GM19239 (cell line): Measurements from ENCODE around the gene HACD2.

Experiments used
- DNase-seq: peaks from one replicate; pipeline ENCODE4 v3.0.0; 2011; ENCODE audit warnings: low spot score; ENCODE audit not compliant: insufficient read length
- FAIRE-seq: peaks from 2 replicates; lab custom pipeline; 2011; peaks lifted over from hg19 to GRCh38; lab: Jason Lieb, UNC

HACD2 gene

DNA sequence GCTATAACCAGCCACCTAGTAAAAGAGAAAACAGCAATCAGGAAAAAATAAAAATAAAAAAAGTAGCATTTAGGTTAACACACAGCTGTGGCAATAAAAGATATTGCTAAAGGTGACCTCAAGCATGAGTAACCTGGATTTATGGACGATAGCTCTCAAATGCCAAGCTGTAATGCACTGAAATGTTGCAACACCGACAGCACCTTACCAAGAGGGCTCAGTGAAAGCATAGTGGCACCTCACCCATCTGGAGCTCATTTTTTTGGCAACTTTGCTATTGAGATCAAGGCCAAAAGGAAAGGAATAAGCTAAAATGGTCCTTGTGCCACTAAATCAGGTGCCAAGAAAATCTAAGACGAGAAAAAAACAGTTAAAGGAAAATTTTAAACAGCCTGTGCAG is 2.5 kb downstream of the HACD2 start:
- DNase-seq (no peak), FAIRE-seq (no peak)

DNA sequence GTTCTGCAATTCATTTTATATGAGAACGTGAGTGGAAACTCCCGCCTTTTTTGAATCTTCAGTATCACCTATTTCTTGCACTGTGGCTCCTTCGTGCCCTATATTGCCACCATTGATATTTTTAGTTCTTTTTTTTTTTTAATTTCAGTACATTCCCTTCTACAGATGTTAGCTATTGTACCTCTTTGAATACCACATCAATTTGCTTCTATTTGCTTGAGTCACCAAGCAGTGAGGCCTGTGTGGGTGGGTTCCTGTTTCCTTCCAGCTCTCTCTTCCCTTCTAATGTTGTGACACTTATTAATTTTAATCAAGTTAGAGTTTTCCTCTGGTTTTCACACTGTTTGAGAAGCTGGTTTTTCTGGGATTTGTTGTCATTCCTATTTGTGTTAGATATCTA is 8.7 kb downstream of the HACD2 start:
- FAIRE-seq (peak; percentile 39), DNase-seq (no peak)

DNA sequence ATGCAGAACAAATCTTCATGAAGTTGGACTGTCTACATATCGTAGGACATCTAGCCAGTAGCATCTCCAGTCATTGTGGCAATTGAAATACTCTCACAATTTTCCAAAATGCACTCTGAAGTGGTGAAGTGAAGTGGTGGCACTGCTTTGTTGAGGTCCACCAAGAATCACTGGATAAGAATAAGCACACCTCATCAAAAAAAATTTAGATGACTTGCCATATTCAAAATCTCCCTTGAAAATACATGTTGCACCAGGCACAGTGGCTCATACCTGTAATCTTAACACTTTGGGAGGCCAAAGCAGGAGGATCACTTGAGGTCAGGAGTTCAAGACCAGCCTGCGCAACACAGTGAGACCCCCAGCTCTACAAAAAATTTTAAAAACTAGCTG is 12.9 kb downstream of the HACD2 start:
- no peak for DNase-seq
- FAIRE-seq: no peak

DNA sequence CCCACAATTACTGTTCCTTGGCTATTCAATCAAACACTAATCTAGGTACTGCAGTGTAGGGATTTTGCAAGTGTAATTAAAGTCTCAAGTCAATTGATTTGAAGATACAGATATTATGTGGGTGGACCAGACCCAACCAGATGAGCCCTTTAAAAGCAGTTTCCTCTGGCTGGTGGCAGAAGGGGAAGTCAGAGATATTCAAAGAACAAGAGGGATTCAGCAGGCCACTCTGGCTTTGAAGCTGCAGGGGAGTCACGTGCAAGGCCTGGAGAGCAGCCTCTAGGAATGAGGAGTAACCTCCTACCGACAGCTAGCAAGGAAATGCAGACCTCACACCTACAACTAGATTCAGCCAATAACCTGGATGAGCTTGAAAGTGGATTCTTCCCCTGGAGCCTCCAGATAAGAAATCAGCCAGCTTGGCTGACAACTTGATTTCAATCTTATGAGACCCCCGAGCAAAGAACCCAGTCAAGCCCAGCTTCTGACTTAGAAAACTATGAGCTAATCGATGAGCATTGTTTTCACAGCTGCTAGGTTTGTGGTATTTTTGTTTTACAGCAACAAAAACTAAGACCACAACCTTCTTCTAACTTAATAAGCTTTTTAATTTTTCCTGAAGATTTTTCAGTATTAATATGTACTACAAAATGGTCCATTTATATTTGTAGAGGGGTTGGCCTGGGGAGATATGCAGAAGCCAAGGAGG is 13.4 kb downstream of the HACD2 start:
- no peak for FAIRE-seq
- no peak for DNase-seq

DNA sequence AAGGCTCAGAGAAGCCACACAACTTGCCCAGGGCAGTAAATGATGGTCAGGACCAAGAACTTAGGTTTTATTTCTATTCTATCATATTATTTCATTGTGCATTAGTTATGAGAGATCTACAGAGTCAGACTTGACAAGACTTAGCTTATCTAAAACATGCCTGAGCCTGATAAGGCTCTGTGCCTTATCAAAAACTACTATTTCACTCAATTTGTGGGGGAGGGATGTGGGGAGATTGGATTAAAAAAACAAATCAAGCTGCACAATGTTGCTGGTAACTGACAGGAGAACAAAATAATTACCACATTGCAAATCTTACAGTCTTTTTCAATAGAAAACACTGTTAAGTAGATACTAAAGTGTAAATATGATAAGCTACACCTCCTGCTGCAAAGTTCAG is 16.0 kb downstream of the HACD2 start:
- DNase-seq (no peak), FAIRE-seq (no peak)

DNA sequence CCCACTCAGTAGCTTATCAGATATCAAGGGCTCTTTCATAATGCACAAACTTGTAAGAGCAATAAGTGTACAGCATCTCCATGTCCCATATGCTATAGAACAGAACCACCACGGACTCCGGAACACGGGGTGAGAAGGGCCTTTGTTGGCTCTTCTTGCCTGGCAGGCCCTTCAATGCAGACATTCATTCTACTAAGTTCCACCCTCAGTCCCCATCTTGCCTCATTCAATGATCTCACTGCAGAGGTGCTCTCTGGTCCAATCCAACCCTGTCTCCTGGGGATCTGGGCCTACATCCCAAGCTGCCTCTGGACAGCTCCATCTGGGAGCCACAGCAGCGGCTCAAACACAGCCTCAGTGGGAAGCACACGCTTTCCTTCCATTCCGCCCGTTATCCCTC is 16.8 kb downstream of the HACD2 start:
- no peak for FAIRE-seq
- DNase-seq: no peak

DNA sequence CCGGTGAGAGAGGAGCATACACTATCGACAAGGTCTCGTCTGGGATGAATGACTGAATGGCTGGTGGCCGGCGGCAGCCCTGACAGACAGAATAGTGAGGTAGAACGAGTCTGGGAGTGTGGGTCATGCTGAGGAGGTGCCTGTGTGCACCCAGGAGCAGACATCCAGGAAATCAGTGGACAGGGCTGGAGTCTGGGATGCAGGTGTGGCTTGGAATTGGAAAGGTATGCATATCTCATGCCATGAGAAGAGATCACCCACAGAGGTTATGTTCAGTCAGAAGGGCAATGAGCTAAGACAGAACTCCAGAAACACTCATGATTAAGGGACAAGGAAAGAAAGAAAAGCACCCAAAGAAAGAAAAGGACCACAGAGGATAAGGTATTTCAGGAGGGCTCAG is 20.8 kb downstream of the HACD2 start:
- DNase-seq (no peak), FAIRE-seq (no peak)

DNA sequence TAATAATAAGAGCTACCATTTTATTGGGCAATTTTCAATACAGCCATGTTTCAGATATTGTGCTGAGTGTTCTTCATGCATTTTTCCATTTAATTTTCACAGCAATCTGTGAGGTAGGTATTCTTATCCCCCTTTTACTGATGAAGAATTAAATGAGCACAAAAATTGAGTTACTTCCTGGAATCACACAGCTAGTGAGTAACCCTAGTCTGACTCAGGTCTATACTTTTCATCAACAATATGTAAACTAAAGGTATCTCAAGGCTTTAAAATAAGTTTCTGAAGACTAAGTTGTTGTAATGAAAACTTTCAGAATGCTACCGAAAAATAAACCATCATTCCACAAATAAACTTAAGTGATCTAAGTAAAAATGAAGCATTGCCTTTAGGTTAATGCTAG is 22.3 kb downstream of the HACD2 start:
- no peak for FAIRE-seq
- DNase-seq: no peak

DNA sequence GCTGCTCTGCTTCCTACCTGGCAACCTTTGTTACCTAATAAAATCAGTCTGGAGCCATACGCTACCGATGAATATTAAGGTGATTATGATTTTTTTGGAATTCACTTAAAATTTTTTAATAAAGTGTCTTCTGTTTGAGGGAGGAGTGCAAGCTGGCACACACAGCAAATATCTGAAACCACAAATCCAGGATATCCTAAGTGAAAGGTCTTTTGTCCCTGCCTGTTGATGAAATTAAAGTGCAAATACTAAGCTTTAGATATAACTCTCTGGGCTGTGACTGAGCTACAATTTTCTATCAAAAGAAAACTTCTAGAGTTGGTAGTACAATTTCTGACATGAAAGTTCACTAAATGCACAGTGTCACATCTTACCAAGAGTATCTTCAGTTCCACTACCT is 23.7 kb downstream of the HACD2 start:
- FAIRE-seq (no peak), DNase-seq (no peak)

DNA sequence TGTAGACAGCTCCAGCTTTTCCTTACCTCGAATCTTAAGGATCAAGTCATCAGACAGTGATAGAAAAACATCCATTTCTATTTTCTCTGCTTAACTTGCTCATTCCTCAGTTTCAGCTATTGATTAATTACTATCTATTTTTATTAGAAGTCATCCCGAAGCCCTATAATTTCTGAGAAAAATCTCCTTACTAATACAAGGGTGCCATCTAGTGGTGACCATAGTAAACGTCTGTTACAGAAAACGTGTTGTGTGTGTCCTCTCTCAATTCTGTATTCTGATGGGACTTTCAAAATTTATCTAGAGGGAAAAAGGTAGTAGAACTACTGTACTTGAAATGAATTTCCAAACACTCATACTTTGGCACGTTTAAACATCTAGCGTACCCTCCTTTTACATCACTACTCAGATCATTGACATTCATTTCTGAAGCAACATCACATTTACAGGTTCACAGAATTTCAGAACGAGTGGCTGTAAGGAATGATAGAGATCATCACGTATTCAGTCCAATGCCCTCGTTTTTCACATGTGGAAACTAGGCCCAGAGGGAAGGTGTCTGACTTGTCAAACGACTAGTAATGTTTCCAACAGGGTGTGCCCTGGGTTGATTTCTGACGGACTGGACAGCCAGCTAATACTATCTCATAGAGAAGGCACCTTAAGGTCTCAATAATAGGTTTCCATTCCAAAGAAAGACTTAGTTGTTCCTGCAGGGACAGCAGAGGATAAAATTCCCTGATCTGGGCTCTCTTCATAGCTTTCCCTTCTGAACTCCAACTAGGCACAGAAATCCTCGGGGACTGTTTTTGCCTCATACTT is 25.6 kb downstream of the HACD2 start:
- DNase-seq (peak; percentile 15), FAIRE-seq (peak; percentile 91)

DNA sequence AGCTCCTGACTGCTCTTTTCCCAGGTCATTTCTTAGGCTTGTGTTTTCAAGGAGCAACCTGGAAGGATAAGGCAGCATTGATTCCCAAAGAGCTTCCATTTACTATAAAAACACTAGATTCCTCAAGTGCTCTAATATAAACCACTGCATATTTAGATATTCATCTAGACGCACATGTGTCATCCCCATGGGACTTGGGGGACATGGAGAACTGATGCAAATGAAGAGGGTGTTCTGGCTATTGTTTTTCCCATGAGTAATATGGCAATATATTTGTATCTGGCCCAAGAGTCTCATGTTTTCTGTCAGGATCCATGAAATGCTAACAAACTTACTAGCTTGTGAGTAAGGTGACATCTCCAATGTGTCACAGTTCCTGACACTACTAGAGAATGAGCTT is 31.3 kb downstream of the HACD2 start:
- DNase-seq (no peak), FAIRE-seq (no peak)

DNA sequence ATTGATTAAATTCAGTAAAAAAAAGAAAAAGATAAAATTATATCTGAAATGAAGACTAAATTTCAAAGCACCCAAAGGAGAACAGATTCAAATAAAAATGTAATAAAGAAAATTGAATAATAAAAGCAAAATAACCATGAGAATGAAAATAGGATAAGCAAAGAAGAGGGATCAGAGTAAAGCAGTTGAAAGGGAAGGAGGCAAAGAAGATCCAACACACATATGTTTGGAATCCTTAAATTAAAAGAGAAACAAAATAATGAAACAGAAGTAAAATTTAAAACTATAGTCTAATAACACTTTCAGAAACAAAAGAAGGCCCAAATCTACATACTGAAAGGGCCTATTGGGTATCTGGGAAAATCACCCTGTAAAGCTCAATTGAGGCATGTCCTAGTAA is 32.1 kb downstream of the HACD2 start:
- FAIRE-seq (no peak), DNase-seq (no peak)

DNA sequence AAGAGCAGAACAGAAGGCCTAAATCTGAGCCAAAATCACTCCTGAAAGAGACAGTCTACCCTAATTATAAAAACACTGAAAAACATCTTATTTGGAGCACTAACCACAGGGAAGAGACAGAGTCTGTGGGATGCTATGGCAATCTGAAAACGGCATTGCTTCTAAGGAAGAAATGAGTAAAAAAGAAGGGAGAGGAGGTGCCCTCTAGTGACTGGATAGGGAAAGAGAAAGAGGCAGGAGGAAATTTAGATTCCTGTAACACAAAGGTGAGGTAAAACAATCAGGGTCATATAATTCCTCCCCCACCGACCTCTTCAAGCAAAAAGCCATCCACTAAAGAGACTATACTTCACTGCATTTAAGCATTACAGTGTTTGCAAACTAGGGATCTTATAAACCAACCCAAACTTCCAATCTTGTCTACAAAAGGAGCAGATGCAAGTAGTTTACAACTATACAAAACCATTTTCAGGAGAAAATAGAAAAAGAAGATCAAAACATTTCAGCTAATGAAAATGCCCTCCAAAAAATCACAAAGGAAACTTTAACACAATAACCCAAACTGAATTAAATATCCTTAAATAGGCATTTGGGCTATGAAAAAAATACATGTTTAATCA is 32.6 kb downstream of the HACD2 start:
- DNase-seq (no peak), FAIRE-seq (peak; percentile 66)

DNA sequence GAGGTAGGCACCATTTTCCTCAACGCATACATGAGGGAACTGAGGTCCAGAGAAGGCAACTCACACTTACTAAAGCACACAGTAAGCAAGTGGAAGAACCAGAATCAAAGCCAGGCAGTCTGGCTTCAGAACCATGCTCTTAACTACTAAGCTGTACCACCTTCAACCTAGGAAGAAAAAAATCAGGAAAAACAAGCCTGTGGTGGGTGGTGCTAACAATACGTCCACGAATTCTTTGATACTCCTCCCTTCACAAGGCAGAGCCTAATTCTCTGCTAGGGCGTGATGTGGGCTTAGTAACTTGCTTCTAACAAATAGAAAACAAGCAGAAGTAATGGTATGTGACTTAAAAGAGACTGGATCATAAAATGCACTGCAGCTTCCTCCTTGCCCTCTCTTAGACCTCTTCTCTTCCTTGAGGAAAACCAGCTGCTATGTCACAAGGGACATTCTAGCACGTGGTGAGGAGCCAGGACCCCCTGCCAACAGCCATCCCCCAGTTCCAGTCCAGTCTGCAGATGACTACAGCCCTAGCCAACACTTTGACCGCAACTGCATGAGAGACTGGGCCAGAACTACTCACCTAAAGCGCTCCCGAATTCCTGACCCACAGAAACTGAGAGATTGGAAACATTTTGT is 36.9 kb downstream of the HACD2 start:
- FAIRE-seq: no peak
- DNase-seq: no peak

DNA sequence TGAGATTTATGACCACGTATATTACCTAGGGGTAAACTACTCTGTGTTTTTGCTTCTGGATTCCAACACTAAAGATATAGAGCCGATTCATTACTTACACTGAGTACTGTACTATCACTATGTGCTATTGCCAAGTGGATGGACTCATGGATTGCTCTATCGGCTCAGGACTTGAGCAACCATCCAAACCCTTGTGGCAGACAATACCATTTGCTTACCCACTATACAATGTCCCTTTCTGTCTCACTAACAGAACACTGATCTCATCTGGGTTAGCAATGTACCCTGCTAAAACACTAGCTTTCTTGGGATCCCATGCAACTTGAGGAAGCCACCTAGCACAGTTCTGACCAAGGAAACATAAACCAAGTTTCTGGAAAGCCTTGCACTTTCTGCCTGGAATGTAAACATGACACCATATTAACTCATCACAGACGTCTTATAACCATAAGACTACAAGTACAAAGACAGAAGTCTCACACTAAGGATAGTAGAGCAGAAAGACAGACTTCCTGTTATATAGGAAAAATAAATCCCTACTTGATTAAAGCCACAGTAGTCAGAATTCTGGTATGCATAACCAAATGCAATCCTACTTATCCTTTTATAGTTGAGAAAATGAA is 38.6 kb downstream of the HACD2 start:
- DNase-seq: no peak
- peak; percentile 42 for FAIRE-seq

DNA sequence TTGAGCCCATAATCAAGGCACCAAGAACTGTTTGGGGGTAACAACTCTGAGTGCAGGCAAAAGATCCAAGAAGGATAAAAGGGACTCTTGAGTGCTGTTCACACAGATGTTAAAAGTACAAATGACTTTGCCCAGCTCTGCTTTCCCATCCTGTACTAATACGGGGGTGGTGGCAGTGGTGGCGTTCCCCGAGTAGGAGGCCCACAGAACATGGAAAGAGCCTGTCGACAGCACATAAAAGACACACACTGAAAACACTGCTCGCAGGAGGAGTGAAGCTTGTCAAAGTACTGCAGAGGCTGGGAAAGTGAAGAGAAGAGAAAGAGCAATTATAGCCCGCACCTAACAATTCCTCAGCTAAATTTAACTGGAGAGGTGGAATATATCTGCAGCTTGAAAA is 40.9 kb downstream of the HACD2 start:
- DNase-seq (no peak), FAIRE-seq (no peak)

DNA sequence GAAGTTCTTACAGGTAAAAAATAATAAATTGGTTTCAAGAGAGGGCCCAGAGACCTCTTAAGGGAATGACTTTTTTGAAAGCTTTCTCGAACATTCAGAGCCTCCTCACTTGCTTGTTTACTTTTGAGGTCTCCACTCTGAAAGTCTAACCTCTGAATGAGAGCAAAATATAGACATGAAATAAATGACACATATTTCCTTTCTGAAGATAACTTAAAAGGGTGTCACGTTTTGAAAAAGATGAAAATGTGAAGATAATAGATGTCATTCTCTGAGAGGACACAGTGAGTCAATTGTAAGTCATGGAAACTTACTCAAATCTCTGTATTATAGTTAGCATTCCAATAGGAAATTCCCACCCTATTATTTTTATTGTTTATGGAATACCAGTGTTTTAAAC is 44.6 kb downstream of the HACD2 start:
- FAIRE-seq (no peak), DNase-seq (no peak)

DNA sequence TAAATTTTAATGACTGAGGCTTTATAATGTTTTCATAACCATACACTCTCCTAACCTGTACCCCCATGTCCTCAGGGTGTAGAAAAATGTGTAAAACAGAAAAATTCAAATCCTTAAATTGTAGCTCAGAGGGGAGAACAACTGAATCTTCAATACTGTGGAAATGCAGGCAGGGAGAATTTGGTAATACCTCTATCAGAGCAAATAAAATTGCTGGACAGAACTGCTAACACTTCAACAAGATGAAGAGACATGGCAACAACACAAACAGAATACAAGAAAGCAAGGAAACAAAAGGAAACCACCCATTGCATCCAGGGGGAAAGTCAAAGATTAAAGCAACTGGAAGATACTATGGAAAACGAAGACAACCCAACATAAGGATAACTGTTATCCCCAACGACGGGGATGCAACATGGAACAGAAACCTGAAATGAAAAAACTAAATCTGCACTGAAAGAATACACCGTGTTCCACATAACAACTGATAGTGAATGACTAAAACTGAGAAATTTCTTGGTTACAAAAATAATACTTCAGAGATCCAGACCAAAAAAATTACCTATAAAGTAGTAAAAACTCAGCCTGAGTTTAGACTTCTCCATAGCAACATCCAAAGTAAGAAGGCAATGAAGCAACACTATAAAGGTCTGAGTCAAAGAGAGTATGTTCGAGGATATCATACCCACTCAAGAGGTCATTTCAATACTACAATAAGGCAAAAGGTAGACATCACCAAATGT is 48.5 kb downstream of the HACD2 start:
- DNase-seq: no peak
- peak; percentile 73 for FAIRE-seq

DNA sequence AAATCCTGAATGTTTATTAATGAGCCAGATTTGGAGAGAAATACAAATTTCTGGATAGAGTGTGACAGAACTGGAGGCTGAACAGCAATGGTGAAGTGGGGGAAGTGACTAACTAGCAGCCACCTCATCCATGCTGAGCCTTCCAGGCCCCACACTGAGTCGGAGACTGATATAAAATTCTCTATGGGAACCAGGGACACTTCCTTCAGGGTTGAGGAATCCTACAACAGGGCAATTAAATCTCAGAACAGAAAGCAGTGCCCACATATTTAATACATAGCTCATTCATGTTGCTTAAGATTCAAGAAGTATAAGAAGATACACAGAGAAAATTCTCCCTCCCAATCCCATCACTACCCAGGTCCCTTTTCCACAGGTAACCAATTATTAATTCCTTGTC is 49.3 kb downstream of the HACD2 start:
- DNase-seq: no peak

DNA sequence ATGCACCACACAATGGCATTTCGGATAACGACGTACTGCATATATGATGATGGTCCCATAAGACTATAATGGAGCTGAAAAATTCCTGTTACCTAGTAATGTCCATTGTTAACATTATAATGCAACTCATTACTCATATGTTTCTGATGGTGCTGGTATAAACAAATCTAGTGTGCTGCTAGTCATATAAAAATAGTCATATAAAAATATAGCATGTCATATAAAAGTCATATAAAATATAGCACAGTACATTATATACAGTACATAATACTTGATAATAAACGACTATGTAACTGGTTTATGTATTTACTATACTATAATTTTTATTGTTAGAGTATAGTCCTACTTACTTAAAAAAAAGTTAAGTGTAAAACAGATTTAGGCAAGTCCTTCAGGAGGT is 50.6 kb downstream of the HACD2 start:
- FAIRE-seq (no peak), DNase-seq (no peak)

More for the DNA sequence above, 49.3 kb downstream of the HACD2 start:
- no peak for FAIRE-seq
